ENCODE results near the gene STON2.

GRCh38 chr14:81432219-81432661 lies 32.1 kb upstream of the STON2 start:
- TF ChIP-seq CTCF (IDR thresholded peaks at IDR 0.05; ENCODE audit: insufficient read depth, low read length, poor library complexity, severe bottlenecking) (no peak), EZH2phosphoT487 (conservative IDR thresholded peaks at IDR 0.05; ENCODE audit: low read length) (no peak)
